DOHH2 (cell line): ENCODE measurements around the gene SNX17.

Experiments used
- CTCF ChIP-seq: fragments of 200-600 bp; sonication (generic); IDR thresholded peaks from one replicate; pipeline ENCODE4 v1.5.1; 2014; ENCODE audit warnings: antibody characterized with exemption, mild to moderate bottlenecking, low read depth, low read length; ENCODE audit not compliant: poor library complexity, severe bottlenecking
- EZH2phosphoT487 ChIP-seq: fragments of 200-600 bp; sonication (generic); IDR thresholded peaks from 2 replicates; pipeline ENCODE4 v1.6.1; 2017; ENCODE audit warnings: borderline replicate concordance, mild to moderate bottlenecking, antibody characterized with exemption, low read length, moderate library complexity, mixed read lengths

- TF ChIP-seq CTCF (peak; percentile 82), EZH2phosphoT487 (no peak)
These were observed at the start of gene SNX17, which contains the start of gene EIF2B4 for GRCh38 chr2:27370026-27370815.
